IMR-90 (cell line): ENCODE data around the gene USP14. TPM values are rescaled to one million over a fixed set of nuclear protein-coding genes. Genes with fewer than 3 reads are reported as not detected.

Source experiments
- ATAC-seq: fragments of 200-7000 bp; cut with Tn5 transposase; 2 replicates; pipeline ENCODE4 v1.9.1; 2020; ENCODE audit warnings: low read depth, mild to moderate bottlenecking, moderate library complexity
- BruUV-seq: library from RNA; stranded (reverse); fragments of 400-500 nt; replicated peaks from 2 replicates; lab custom pipeline; 2021; lab: Mats Ljungman, UMichigan
- CTCF ChIA-PET: fragments of 300-600 bp; formaldehyde crosslinking; extraction: SDS; loops from one replicate; lab custom pipeline; 2021; ENCODE audit warnings: antibody characterized with exemption; lab: Yijun Ruan, JAX
- POLR2A ChIA-PET: fragments of 300-600 bp; sonication (Branson Sonifier 250); formaldehyde crosslinking; loops from one replicate; lab custom pipeline; 2022; ENCODE audit warnings: antibody characterized with exemption; ENCODE audit not compliant: unreplicated experiment; lab: Charles Lee
- DNase-seq: peaks from one replicate; pipeline ENCODE4 v3.0.0; 2013
- H2AFZ ChIP-seq: replicated peaks from 2 replicates; pipeline ENCODE3; 2013; ENCODE audit warnings: low read length, mild to moderate bottlenecking; ENCODE audit not compliant: poor library complexity
- H2AK5ac ChIP-seq: 2 replicates; pipeline ENCODE4 v1.6.1; 2013; ENCODE audit warnings: low read depth, low read length, inconsistent platforms
- H2AK9ac ChIP-seq: replicated peaks from 2 replicates; pipeline ENCODE3; 2013; ENCODE audit warnings: mild to moderate bottlenecking, low read depth, low read length, moderate library complexity; ENCODE audit not compliant: poor library complexity
- H2BK120ac ChIP-seq: 2 replicates; pipeline ENCODE4 v1.6.1; 2013; ENCODE audit warnings: low read depth, low read length, inconsistent platforms
- H2BK15ac ChIP-seq: 3 replicates; pipeline ENCODE4 v1.6.1; 2013; ENCODE audit warnings: low read depth, low read length, inconsistent platforms
- H2BK20ac ChIP-seq: 2 replicates; pipeline ENCODE4 v1.6.1; 2013; ENCODE audit warnings: low read depth, mild to moderate bottlenecking, inconsistent platforms, low read length, moderate library complexity
- H2BK5ac ChIP-seq: 2 replicates; pipeline ENCODE4 v1.6.1; 2013; ENCODE audit warnings: mild to moderate bottlenecking, low read depth, low read length, inconsistent platforms; ENCODE audit not compliant: poor library complexity, severe bottlenecking
- H3K14ac ChIP-seq: replicated peaks from 2 replicates; pipeline ENCODE4 v1.6.1; 2013; ENCODE audit warnings: low read depth, low read length, inconsistent platforms
- H3K18ac ChIP-seq: 2 replicates; pipeline ENCODE4 v1.6.1; 2013; ENCODE audit warnings: low read depth, low read length, control low read depth
- H3K23ac ChIP-seq: 2 replicates; pipeline ENCODE4 v1.6.1; 2013; ENCODE audit warnings: low read depth, low read length, inconsistent platforms
- H3K27ac ChIP-seq: 2 replicates; pipeline ENCODE4 v1.5.1; 2013; ENCODE audit warnings: mild to moderate bottlenecking, control low read depth, low read length; ENCODE audit not compliant: insufficient read depth
- H3K27me3 ChIP-seq: 2 replicates; pipeline ENCODE4 v1.6.1; 2013; ENCODE audit warnings: low read length; ENCODE audit not compliant: control insufficient read depth, insufficient read depth
- H3K36me3 ChIP-seq: 2 replicates; pipeline ENCODE4 v1.6.1; 2013; ENCODE audit warnings: low read length, mixed read lengths; ENCODE audit not compliant: control insufficient read depth, insufficient read depth
- H3K4ac ChIP-seq: 2 replicates; pipeline ENCODE4 v1.6.1; 2013; ENCODE audit warnings: low read depth, low read length, inconsistent platforms
- H3K4me1 ChIP-seq: 2 replicates; pipeline ENCODE4 v1.6.1; 2013; ENCODE audit warnings: low read length, mixed read lengths; ENCODE audit not compliant: control insufficient read depth, insufficient read depth
- H3K4me2 ChIP-seq: 2 replicates; pipeline ENCODE4 v1.6.1; 2013; ENCODE audit warnings: low read depth, mild to moderate bottlenecking, control low read depth, low read length, moderate library complexity
- H3K4me3 ChIP-seq: 2 replicates; pipeline ENCODE4 v1.5.1; 2013; ENCODE audit warnings: low read depth, mild to moderate bottlenecking, control low read depth, low read length, moderate library complexity; ENCODE audit not compliant: insufficient read depth
- H3K56ac ChIP-seq: 2 replicates; pipeline ENCODE4 v1.6.1; 2013; ENCODE audit warnings: low read length, inconsistent platforms; ENCODE audit not compliant: insufficient read depth; ENCODE audit errors: extremely low read depth
- H3K79me1 ChIP-seq, 2 experiments: 2 replicates each; pipeline ENCODE4 v1.6.1; 2013; ENCODE audit warnings: low read length in 2 of 2, inconsistent platforms in 1 of 2, low read depth in 1 of 2
- H3K9ac ChIP-seq: 2 replicates; pipeline ENCODE4 v1.6.1; 2013; ENCODE audit warnings: low read depth, low read length, control low read depth
- H3K9me1 ChIP-seq: 2 replicates; pipeline ENCODE4 v1.6.1; 2013; ENCODE audit warnings: low read length, inconsistent platforms; ENCODE audit not compliant: insufficient read depth
- H3K9me3 ChIP-seq: 2 replicates; pipeline ENCODE4 v1.6.1; 2013; ENCODE audit warnings: low read length; ENCODE audit not compliant: control insufficient read depth, insufficient read depth
- H4K20me1 ChIP-seq: 2 replicates; pipeline ENCODE4 v1.6.1; 2013; ENCODE audit warnings: low read length, inconsistent platforms; ENCODE audit not compliant: insufficient read depth
- H4K5ac ChIP-seq: 2 replicates; pipeline ENCODE4 v1.6.1; 2013; ENCODE audit warnings: mild to moderate bottlenecking, low read depth, low read length, control low read depth
- H4K8ac ChIP-seq, 2 experiments: 2 replicates each; pipeline ENCODE4 v1.6.1; 2013; ENCODE audit warnings: low read depth in 2 of 2, low read length in 2 of 2, control low read depth in 1 of 2, inconsistent platforms in 1 of 2
- H4K91ac ChIP-seq: 2 replicates; pipeline ENCODE4 v1.6.1; 2013; ENCODE audit warnings: low read depth, low read length, inconsistent platforms; ENCODE audit not compliant: insufficient read depth
- CHD1 ChIP-seq: IDR thresholded peaks from 2 replicates; pipeline ENCODE4 v1.6.1; 2012; ENCODE audit warnings: low read depth, low read length, improper control_type of control experiment
- FOS ChIP-seq: fragments of 150-350 bp; IDR thresholded peaks from 2 replicates; pipeline ENCODE4 v1.6.1; 2016; ENCODE audit warnings: low read depth, low read length
- MAZ ChIP-seq: IDR thresholded peaks from 2 replicates; pipeline ENCODE4 v1.6.1; 2012; ENCODE audit warnings: low read depth, mild to moderate bottlenecking, low read length, improper control_type of control experiment, moderate library complexity, borderline replicate concordance
- NFE2L2 ChIP-seq: fragments of 150-350 bp; IDR thresholded peaks from 2 replicates; pipeline ENCODE4 v1.6.1; 2016; ENCODE audit warnings: low read depth, mild to moderate bottlenecking, low read length
- RAD21 ChIP-seq: IDR thresholded peaks from 2 replicates; pipeline ENCODE4 v1.6.1; 2012; ENCODE audit warnings: low read length, improper control_type of control experiment
- RCOR1 ChIP-seq: IDR thresholded peaks from 2 replicates; pipeline ENCODE4 v1.6.1; 2012; ENCODE audit warnings: mild to moderate bottlenecking, low read length, improper control_type of control experiment; ENCODE audit not compliant: insufficient replicate concordance
- USF2 ChIP-seq: fragments of 150-350 bp; IDR thresholded peaks from 2 replicates; pipeline ENCODE4 v1.6.1; 2017; ENCODE audit warnings: mild to moderate bottlenecking, antibody characterized with exemption, low read length, low read depth
- WGBS, 2 experiments: methylation state at CpG; one replicate each; pipeline versions ENCODE4 v1.1.5 to v1.1.7; 2013; ENCODE audit warnings: missing lambda C conversion rate in 2 of 2; ENCODE audit not compliant: insufficient read length in 1 of 2; ENCODE audit errors: extremely low coverage in 2 of 2; 5-methylcytosine and 5-hydroxymethylcytosine counted together
- dilution Hi-C: fragments of 300-500 bp; cut with HindIII; formaldehyde crosslinking; loops from one replicate; pipeline ENCODE4 v1.14.3; 2018; ENCODE audit warnings: low sequenced_read_pairs; ENCODE audit not compliant: unreplicated experiment
- in situ Hi-C: fragments of 300-500 bp; cut with MboI; formaldehyde crosslinking; loops from 3 replicates; pipeline ENCODE4 v1.14.3; 2019; ENCODE audit warnings: low sequenced_read_pairs, inconsistent platforms, mixed read lengths
- intact Hi-C: fragments of 100-400 bp; cut with micrococcal nuclease; formaldehyde crosslinking; loops from 2 replicates; pipeline ENCODE4 v1.10.0; 2022
- polyA plus RNA-seq, 3 experiments: library from polyadenylated mRNA; depleted of rRNA; stranded (reverse); fragments of >200 nt; gene quantifications; 2 replicates each; pipeline ENCODE4 v1.2.3, GENCODE V29; 2012; ENCODE audit warnings: low replicate concordance in 1 of 3
- total RNA-seq: library from RNA; depleted of rRNA; stranded (reverse); fragments of >200 nt; gene quantifications from 2 replicates; pipeline ENCODE4 v1.2.3, GENCODE V29; 2012
- TF ChIP-seq, protein P1 (sequence below): fragments of 150-350 bp; IDR thresholded peaks from 2 replicates; pipeline ENCODE4 v1.6.1; 2016; ENCODE audit warnings: low read depth, mild to moderate bottlenecking, low read length, moderate library complexity, borderline replicate concordance

The USP14 gene
- total and polyA plus RNA-seq, 2 of the 4 experiments (the other 2 are of a cell fraction) = 11.5 to 32.4 TPM

DNA sequence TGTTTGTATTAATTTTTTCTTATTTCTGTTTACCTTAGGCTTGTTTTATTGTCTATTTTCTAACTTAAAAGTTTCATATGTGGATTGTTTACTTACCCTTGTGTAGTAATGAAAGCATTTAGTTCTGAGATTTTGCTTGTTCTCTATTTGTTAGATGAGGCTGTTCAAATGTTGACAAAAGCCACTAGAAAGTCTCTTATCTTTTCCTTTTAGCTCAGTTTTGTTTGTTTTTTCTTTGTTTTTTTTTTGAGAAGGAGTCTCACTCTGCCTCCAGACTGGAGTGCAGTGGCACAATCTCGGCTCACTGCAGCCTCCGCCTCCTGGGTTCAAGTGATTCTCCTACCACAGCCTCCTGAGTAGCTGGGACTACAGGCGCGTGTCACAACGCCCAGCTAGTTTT, 30.9 kb downstream of the USP14 start:
- Histone ChIP-seq H3K27me3 (no peaks in the 10 kb centered on the region), H4K5ac (no peak overlapping the region), H2BK120ac (no peak overlapping the region), H3K18ac (no peak overlapping the region), H3K9ac (no peak overlapping the region), H2AFZ (no peak overlapping the region), H3K23ac (no peak overlapping the region), H4K20me1 (no peaks in the 10 kb centered on the region; the same call in 1 of the 2 replicates), H4K8ac (no peak overlapping the region), H3K14ac (no peak overlapping the region), H2BK5ac (no peak overlapping the region), H3K36me3 (peaks cover 6% of the 10 kb centered on the region), H2AK5ac (no peak overlapping the region), H3K4me1 (no peaks in the 10 kb centered on the region), H2BK15ac (no peak overlapping the region), H2AK9ac (no peak overlapping the region), H2BK20ac (no peak overlapping the region), H4K91ac (no peak overlapping the region), H3K27ac (no peak overlapping the region), H3K4me2 (no peak overlapping the region), H3K9me1 (peaks cover 3% of the 10 kb centered on the region; the same call in 1 of the 2 replicates), H3K56ac (no peak overlapping the region), H3K4me3 (no peak overlapping the region), H3K79me1 (peaks cover 10 to 27% of the 10 kb centered on the region in 2 experiments), H3K9me3 (no peaks in the 10 kb centered on the region), H3K4ac (no peak overlapping the region)
- no CpG with 5 or more reads among the region's 5 CpGs for WGBS, 2 experiments
- intact Hi-C loops = no loop called here
- TF ChIP-seq RCOR1 = no peak
- TF ChIP-seq, protein P1, sequence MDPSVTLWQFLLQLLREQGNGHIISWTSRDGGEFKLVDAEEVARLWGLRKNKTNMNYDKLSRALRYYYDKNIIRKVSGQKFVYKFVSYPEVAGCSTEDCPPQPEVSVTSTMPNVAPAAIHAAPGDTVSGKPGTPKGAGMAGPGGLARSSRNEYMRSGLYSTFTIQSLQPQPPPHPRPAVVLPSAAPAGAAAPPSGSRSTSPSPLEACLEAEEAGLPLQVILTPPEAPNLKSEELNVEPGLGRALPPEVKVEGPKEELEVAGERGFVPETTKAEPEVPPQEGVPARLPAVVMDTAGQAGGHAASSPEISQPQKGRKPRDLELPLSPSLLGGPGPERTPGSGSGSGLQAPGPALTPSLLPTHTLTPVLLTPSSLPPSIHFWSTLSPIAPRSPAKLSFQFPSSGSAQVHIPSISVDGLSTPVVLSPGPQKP = no peak
- TF ChIP-seq RAD21 = no peak
- TF ChIP-seq MAZ = no peak
- TF ChIP-seq CHD1 = no peak
- TF ChIP-seq NFE2L2 = no peak
- no peak for TF ChIP-seq FOS
- TF ChIP-seq USF2 = no peak
- no peak for ATAC-seq
- in situ Hi-C loops = no loop called here
- dilution Hi-C loops = no loop called here
- ChIA-PET CTCF (no interaction called here), POLR2A (no interaction called here)
- no peak for DNase-seq
- no TSS peak for BruUV-seq
